ENCODE data around the gene CCDC13. TPM values are rescaled to one million over a fixed set of nuclear protein-coding genes. Genes with fewer than 3 reads are reported as not detected.

CCDC13 gene
- total RNA-seq, 4 donors from 2014 or later: 1.7 to 1.9 TPM; not detected in 2

DNA sequence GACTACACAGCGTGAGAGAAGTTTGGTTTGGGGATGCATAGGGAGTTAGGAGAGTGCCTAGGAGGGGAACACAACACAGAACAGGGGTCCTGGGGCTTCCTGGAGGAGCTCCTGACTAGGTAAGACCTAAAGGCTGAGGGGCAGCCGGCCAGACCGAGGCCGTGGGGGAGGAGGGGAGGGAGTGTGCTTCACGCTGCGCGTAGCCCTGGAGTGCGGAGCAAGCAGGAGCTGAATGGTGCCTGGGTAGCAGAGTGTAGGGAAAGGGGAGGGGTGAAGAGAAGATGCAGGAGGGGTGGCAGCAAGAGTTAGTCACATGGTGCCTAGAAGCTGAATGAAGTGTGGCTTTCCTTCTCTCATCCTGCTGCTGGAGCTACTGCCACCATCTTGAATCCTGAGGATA is 38.0 kb downstream of the CCDC13 start:
- Histone ChIP-seq H3K9me3 (no peaks in the 10 kb centered on the region), H3K36me3 (no peaks in the 10 kb centered on the region), H3K27me3 (no peaks in the 10 kb centered on the region), H3K4me3 (no peak overlapping the region), H3K27ac (no peak overlapping the region), H3K4me1 (no peaks in the 10 kb centered on the region)
- intact Hi-C loops (cut with DNase I; ENCODE audit: low total_unique reads): no loop called here
- no peak for DNase-seq
- no peak for TF ChIP-seq POLR2A (IDR thresholded peaks at IDR 0.05)
- TF ChIP-seq, protein P1, sequence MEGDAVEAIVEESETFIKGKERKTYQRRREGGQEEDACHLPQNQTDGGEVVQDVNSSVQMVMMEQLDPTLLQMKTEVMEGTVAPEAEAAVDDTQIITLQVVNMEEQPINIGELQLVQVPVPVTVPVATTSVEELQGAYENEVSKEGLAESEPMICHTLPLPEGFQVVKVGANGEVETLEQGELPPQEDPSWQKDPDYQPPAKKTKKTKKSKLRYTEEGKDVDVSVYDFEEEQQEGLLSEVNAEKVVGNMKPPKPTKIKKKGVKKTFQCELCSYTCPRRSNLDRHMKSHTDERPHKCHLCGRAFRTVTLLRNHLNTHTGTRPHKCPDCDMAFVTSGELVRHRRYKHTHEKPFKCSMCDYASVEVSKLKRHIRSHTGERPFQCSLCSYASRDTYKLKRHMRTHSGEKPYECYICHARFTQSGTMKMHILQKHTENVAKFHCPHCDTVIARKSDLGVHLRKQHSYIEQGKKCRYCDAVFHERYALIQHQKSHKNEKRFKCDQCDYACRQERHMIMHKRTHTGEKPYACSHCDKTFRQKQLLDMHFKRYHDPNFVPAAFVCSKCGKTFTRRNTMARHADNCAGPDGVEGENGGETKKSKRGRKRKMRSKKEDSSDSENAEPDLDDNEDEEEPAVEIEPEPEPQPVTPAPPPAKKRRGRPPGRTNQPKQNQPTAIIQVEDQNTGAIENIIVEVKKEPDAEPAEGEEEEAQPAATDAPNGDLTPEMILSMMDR (IDR thresholded peaks at IDR 0.05): no peak

DNA sequence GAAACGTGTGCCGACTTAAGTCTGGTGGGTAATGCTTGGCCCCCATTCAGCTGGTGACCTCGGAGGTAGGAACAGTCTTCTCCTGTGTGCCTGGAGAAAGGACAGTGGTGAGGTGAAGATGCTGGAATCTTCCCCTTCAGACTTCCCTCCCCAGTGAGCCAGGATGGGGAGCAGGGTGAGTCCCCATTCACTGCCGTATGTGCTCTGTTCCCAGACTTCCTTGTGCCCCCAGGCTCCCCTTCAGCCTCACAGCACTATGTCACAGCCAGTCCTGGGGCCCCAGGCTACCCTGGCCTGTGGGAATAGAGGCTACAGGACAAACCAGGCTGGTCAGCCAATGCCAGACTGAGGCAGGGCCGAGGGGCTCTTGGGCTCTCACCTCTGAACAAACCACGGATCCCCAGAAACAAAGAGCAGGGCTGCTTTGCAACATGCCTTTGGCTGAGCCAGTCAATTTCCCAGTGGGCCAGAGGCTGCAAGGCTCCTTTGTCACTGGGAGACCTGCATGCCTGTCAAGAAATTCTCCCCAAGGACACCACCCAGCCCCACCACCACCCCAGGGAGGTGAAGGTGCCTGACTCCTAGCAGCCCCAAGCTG is 38.7 kb downstream of the CCDC13 start:
- no peak for DNase-seq
- no peaks in the 10 kb centered on the region for H3K36me3 ChIP-seq
- no peak for TF ChIP-seq POLR2A (IDR thresholded peaks at IDR 0.05)
- TF ChIP-seq, protein P1 (IDR thresholded peaks at IDR 0.05): no peak
- no peaks in the 10 kb centered on the region for H3K27me3 ChIP-seq
- intact Hi-C loops (cut with DNase I; ENCODE audit: low total_unique reads): no loop called here
- no peaks in the 10 kb centered on the region for H3K9me3 ChIP-seq
- no peak overlapping the region for H3K27ac ChIP-seq
- no peaks in the 10 kb centered on the region for H3K4me1 ChIP-seq
- H3K4me3 ChIP-seq: no peak overlapping the region

DNA sequence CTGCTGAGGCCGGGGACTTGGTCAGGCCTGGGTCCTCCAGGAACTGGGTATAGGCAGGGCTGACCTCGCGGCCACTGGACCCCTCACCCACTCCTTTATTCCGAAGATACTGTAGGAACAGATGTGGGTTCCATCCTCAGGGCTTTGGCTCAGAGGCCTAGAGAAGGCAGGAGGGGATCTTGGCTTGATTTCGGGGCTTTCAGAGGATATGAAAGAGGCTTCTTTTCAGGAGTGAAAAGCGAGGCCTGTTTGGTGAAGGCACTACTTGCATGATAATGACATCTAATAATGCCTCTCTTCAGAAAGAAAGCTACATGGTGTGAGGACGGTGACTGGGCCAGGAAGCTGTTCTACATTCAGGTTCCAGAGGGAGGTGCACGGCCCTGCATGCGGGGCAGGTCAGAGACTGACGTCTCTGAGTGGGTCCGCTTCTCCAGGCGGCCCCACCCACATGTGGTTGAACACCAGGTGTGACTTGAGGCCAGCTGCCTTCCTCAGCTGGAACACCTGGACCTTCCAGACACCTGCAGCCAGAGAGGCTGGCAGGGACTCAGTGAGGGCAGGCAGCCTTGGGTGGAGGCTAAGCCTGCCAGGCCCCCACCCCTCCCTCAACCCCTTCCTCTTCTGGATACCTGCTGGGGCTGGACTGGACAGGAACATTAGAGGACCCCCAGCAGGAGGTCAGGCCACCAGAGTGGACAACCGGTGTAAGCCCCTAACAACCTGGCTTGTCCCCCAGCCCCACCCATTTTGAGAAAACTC is 39.4 kb downstream of the CCDC13 start:
- H3K27ac ChIP-seq: no peak overlapping the region
- no peak overlapping the region for H3K4me3 ChIP-seq
- H3K9me3 ChIP-seq: no peaks in the 10 kb centered on the region
- no peak for TF ChIP-seq POLR2A (IDR thresholded peaks at IDR 0.05)
- TF ChIP-seq, protein P1 (IDR thresholded peaks at IDR 0.05): no peak
- no peaks in the 10 kb centered on the region for H3K27me3 ChIP-seq
- H3K36me3 ChIP-seq: no peaks in the 10 kb centered on the region
- intact Hi-C loops (cut with DNase I; ENCODE audit: low total_unique reads): no loop called here
- H3K4me1 ChIP-seq: no peaks in the 10 kb centered on the region
- no peak for DNase-seq

DNA sequence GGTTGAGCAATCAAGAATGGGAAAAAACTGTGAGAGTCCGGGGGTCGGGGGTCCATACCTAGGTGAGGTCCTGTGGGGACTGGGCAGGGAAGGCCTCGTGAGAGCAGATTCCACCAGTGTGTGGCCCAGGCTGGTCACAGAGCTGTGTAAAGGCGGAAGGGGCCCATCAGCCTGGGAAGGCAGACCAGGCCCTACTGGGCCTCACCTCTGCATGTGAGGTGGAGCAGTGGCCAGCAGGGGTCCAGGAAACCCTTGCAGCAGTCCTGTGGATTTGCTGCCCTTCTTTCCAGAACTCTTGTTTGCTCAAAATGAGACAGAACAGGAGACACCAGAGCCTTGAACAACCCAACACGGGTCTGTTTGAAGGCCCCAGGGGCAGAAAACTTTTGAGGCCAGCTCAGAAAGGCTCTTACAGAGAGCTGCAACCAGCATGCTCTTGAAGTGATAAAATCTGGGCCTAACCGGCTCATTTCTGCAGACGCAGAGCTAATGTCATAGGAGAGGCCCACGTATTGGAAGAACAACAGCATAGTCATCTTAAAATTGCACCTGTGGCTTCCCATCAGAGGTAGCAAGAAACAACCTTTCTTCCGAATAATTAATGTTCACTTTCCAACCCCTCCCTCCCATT is 40.1 kb downstream of the CCDC13 start:
- DNase-seq: no peak
- TF ChIP-seq POLR2A (IDR thresholded peaks at IDR 0.05): no peak
- TF ChIP-seq, protein P1 (IDR thresholded peaks at IDR 0.05): no peak

More for the DNA sequence above, 40.1 kb downstream of the CCDC13 start:
- Histone ChIP-seq H3K27ac (no peak overlapping the region), H3K36me3 (no peaks in the 10 kb centered on the region), H3K9me3 (no peaks in the 10 kb centered on the region), H3K27me3 (no peaks in the 10 kb centered on the region), H3K4me1 (no peaks in the 10 kb centered on the region), H3K4me3 (no peak overlapping the region)
- intact Hi-C loops (cut with DNase I; ENCODE audit: low total_unique reads): no loop called here
